Smooth muscle cell (in vitro differentiated cells): Measurements from ENCODE around the gene PHF21B. TPM values are rescaled to one million over a fixed set of nuclear protein-coding genes. Genes with fewer than 3 reads are reported as not detected.

ENCODE experiments used
- DNase-seq: peaks from one replicate; lab custom pipeline; 2025; ENCODE audit not compliant: unreplicated experiment; lab: John Stamatoyannopoulos, UW
- H2AFZ ChIP-seq: fragments of 200-600 bp; sonication (generic); 2 replicates; pipeline ENCODE4 v1.6.0; 2016; ENCODE audit warnings: antibody characterized with exemption, low read depth, mild to moderate bottlenecking
- H3F3A ChIP-seq: fragments of 200-600 bp; sonication (generic); 2 replicates; pipeline ENCODE4 v1.6.0; 2017; ENCODE audit warnings: antibody characterized with exemption, low read depth
- H3K27ac ChIP-seq: fragments of 200-600 bp; sonication (generic); 2 replicates; pipeline ENCODE4 v1.5.1; 2016; ENCODE audit warnings: low read depth, mild to moderate bottlenecking
- H3K27me3 ChIP-seq: fragments of 200-600 bp; sonication (generic); 2 replicates; pipeline ENCODE4 v1.6.1; 2016; ENCODE audit warnings: low read depth, mild to moderate bottlenecking
- H3K36me3 ChIP-seq: fragments of 200-600 bp; sonication (generic); 2 replicates; pipeline ENCODE4 v1.5.1; 2016; ENCODE audit warnings: low read depth
- H3K4me1 ChIP-seq: fragments of 200-600 bp; sonication (generic); 2 replicates; pipeline ENCODE4 v1.5.1; 2016; ENCODE audit warnings: low read depth
- H3K4me2 ChIP-seq: fragments of 200-600 bp; sonication (generic); 2 replicates; pipeline ENCODE4 v1.6.0; 2016; ENCODE audit warnings: mild to moderate bottlenecking
- H3K4me3 ChIP-seq: fragments of 200-600 bp; sonication (generic); 2 replicates; pipeline ENCODE4 v1.5.1; 2016; ENCODE audit warnings: mild to moderate bottlenecking
- H3K79me2 ChIP-seq: fragments of 200-600 bp; sonication (generic); 2 replicates; pipeline ENCODE4 v1.6.0; 2016; ENCODE audit warnings: low read depth, mild to moderate bottlenecking
- H3K9ac ChIP-seq: fragments of 200-600 bp; sonication (generic); 2 replicates; pipeline ENCODE4 v1.6.0; 2016; ENCODE audit warnings: low read depth
- H3K9me3 ChIP-seq: fragments of 200-600 bp; sonication (generic); replicated peaks from 2 replicates; pipeline ENCODE4 v1.5.1; 2016; ENCODE audit warnings: low read depth
- H4K20me1 ChIP-seq: fragments of 200-600 bp; sonication (generic); 2 replicates; pipeline ENCODE4 v1.6.0; 2016; ENCODE audit warnings: low read depth
- CTCF ChIP-seq: fragments of 200-600 bp; sonication (generic); IDR thresholded peaks from 2 replicates; pipeline ENCODE4 v1.5.1; 2017; ENCODE audit warnings: borderline replicate concordance, mild to moderate bottlenecking, antibody characterized with exemption; ENCODE audit not compliant: insufficient read depth, poor library complexity, severe bottlenecking
- WGBS: methylation state at CpG from one replicate; pipeline ENCODE4 v1.1.7; 2016; ENCODE audit warnings: low lambda C conversion rate; 5-methylcytosine and 5-hydroxymethylcytosine counted together
- polyA plus RNA-seq: library from polyadenylated mRNA; unstranded; fragments of >200 nt; fragmentation: Nextera tagmentation; extraction: Ambion mirVana; gene quantifications from 2 replicates; pipeline ENCODE4 v1.2.1, GENCODE V29; 2016
- total RNA-seq: library from RNA; depleted of rRNA; stranded (reverse); fragments of >200 nt; gene quantifications from 2 replicates; pipeline ENCODE4 v1.2.3, GENCODE V29; 2014

Gene PHF21B
- total and polyA plus RNA-seq, 2 experiments from 2014 or later, result 0.13 TPM

- Histone ChIP-seq H3K9me3 (no peaks in the 10 kb centered on the region), H3K79me2 (no peaks in the 10 kb centered on the region)
Observed at GRCh38 chr22:45034156-45034555, 24.4 kb upstream of the PHF21B start.

GRCh38 chr22:45033136-45033535 is 23.3 kb upstream of the PHF21B start:
- Histone ChIP-seq H3K9ac (no peak overlapping the region), H4K20me1 (no peaks in the 10 kb centered on the region), H3K9me3 (no peaks in the 10 kb centered on the region), H3K36me3 (no peaks in the 10 kb centered on the region), H3K79me2 (no peaks in the 10 kb centered on the region), H3K4me3 (no peak overlapping the region), H3K27me3 (peaks cover 20% of the 10 kb centered on the region), H2AFZ (no peak overlapping the region), H3K27ac (no peak overlapping the region), H3F3A (no peaks in the 10 kb centered on the region), H3K4me1 (no peaks in the 10 kb centered on the region), H3K4me2 (no peak overlapping the region)
- 33% methylated on average over 2 of the region's 2 CpGs for WGBS
- no peak for DNase-seq
- no peak for TF ChIP-seq CTCF

More at GRCh38 chr22:45034156-45034555, 24.4 kb upstream of the PHF21B start:
- Histone ChIP-seq H3K4me2 (no peak overlapping the region), H3K27ac (no peak overlapping the region), H3F3A (no peaks in the 10 kb centered on the region), H2AFZ (no peak overlapping the region), H3K4me1 (no peaks in the 10 kb centered on the region), H3K27me3 (peaks cover 20% of the 10 kb centered on the region), H3K9ac (no peak overlapping the region), H3K4me3 (no peak overlapping the region), H4K20me1 (no peaks in the 10 kb centered on the region), H3K36me3 (no peaks in the 10 kb centered on the region)
- no peak for TF ChIP-seq CTCF
- WGBS, result 91% methylated on average over 10 of the region's 10 CpGs
- DNase-seq, result no peak

DNA sequence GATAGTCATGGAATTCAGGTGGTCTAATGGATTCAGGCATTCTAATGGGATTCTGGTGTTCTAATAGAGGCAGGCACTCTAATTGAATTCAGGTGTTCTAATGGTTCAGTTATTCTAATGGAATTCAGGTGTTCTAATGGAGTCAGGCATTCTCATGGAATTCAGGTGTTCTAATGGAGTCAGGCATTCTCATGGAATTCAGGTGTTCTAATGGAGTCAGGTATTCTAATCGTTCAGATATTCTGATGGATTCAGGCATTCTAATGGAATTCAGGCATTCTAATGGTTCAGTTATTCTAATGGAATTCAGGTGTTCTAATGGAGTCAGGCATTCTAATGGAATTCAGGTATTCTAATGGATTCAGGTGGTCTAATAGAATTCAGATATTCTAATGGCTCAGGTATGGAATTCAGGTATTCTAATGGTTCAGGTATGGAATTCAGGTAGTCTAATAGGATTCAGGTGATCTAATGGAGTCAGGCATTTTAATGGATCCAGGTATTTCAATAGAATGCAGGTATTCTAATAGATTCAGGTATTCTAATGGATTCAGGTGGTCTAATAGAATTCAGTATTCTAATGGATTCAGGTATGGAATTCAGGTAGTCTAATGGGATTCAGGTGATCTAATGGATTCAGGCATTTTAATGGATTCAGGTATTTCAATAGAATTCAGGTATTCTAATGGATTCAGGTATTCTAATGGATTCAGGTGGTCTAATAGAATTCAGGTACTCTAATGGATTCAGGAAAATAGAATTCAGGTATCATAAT is 22.0 kb upstream of the PHF21B start:
- Histone ChIP-seq H3K36me3 (no peaks in the 10 kb centered on the region), H4K20me1 (no peaks in the 10 kb centered on the region), H2AFZ (no peak overlapping the region), H3K79me2 (no peaks in the 10 kb centered on the region), H3K4me2 (no peak overlapping the region), H3K4me3 (no peak overlapping the region), H3K9me3 (no peaks in the 10 kb centered on the region), H3K9ac (no peak overlapping the region), H3K4me1 (no peaks in the 10 kb centered on the region), H3F3A (no peaks in the 10 kb centered on the region), H3K27ac (no peak overlapping the region), H3K27me3 (peaks cover 20% of the 10 kb centered on the region)
- WGBS, result 55% methylated on average over 1 of the region's 1 CpG
- DNase-seq, result no peak
- no peak for TF ChIP-seq CTCF

- no peak overlapping the region for H2AFZ ChIP-seq
- H3K79me2 ChIP-seq, result no peaks in the 10 kb centered on the region
- H3F3A ChIP-seq, result no peaks in the 10 kb centered on the region
- H3K4me2 ChIP-seq, result no peak overlapping the region
- no peaks in the 10 kb centered on the region for H3K9me3 ChIP-seq
- TF ChIP-seq CTCF, result no peak
- 85% methylated on average over 6 of the region's 6 CpGs for WGBS
- no peak overlapping the region for H3K27ac ChIP-seq
- DNase-seq, result no peak
- H4K20me1 ChIP-seq, result no peaks in the 10 kb centered on the region
- peaks cover 20% of the 10 kb centered on the region for H3K27me3 ChIP-seq
- no peak overlapping the region for H3K9ac ChIP-seq
- H3K36me3 ChIP-seq, result no peaks in the 10 kb centered on the region
- no peak overlapping the region for H3K4me3 ChIP-seq
- H3K4me1 ChIP-seq, result no peaks in the 10 kb centered on the region
Observed at GRCh38 chr22:45029501-45029900, 19.7 kb upstream of the PHF21B start.
